Midbrain (tissue), 1 donor: ENCODE measurements around the gene B4GALT5.

Experiments
- DNase-seq: peaks from one replicate; lab custom pipeline; 2025; lab: John Stamatoyannopoulos, UW

B4GALT5 gene

DNA sequence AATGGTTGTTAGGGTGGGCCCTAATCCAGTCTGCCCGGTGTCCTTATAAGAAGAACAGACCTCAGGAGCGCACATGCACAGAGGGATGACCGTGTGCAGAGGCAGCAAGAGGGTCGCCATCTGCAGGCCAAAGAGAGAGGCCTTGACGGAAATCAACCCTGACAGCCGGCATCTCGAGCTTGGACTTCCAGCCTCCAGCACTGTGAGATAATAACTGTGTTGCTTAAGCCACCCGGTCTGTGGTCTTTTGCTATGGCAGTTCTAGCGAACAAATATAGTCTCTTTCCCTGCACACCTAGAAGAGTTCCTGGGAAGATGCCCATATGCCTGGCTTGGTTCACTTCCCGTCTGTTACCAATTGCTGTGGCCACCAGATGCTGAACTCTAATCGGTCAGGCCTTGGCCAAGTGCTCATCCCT, 110.5 kb downstream of the B4GALT5 start:
- DNase-seq, result no peak

DNA sequence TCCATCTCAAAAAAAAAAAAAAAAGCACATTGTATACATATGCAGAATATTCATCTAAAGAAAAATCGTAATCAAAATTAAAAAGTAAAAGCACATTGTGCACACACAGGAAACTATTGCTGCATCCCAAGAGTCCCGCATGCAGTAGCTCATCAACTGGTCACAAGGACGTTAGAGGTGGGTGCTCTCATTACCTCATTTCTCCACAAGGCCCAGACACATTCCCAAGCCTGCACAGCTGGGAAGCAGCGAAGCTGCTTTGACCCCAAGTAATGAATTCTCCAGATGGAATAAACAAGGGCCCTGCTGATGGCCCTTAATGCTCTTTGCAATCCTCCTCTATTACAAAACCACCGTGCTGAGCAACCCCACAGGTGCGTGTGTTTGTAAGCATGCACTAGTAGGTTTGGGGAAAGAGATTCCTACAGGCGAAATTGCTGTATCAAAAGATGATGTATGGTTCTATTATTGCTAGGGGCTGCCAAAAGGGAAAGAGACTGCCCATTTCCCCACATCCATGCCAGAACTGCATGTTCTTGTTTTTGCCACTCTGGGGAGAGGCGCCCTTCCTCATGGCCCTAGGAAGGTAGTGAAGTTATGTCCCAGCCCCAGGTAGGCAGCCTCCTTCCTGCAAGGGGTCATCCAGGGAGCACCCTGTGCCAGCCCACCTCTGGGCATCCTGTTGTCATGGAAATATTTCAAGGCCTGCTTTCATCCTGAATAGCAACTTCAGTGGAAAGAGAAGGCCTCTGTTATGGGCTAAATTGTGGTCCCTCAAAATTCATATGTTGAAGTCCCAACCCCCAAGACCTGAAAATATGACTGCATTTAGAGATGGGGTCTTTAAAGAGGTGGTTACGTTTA, 111.1 kb downstream of the B4GALT5 start:
- no peak for DNase-seq

DNA sequence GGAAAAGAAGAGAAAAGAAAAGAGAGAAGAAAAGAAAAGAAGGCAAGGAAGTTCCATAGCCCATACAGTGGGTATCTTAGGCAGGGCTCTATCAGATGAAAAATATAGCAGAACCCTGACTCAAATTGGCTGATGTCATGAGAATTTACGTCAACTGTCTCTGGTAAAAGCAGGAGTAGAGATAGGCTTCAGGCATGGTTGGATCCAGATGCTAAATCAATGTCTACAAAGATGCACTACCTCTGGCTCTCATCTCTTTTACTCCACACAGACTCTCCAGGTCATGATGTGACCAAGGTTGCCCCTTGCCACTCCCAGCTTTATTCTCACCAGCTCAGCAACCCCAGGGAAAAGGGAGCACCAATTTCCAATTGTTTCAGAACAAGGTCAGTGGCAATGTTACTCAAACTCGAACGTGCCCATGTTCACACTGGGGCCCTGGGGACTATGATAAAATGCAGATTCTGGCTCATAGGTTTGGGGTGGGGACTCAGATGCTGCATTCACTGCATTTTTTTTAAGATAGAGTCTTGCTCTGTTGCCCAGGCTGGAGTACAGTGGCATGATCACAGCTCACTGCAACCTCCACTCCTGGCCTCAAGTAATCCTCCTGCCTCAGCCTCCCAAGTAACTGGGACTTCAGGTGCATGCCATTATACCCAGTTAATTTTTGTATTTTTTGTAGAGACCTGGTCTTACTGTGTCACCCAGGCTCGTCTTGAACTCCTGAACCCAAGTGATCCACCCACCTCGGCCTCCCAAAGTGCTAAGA, 112.3 kb downstream of the B4GALT5 start:
- no peak for DNase-seq

- no peak for DNase-seq
Observed at GRCh38 chr20:49599746-49600113, 113.9 kb downstream of the B4GALT5 start.

DNA sequence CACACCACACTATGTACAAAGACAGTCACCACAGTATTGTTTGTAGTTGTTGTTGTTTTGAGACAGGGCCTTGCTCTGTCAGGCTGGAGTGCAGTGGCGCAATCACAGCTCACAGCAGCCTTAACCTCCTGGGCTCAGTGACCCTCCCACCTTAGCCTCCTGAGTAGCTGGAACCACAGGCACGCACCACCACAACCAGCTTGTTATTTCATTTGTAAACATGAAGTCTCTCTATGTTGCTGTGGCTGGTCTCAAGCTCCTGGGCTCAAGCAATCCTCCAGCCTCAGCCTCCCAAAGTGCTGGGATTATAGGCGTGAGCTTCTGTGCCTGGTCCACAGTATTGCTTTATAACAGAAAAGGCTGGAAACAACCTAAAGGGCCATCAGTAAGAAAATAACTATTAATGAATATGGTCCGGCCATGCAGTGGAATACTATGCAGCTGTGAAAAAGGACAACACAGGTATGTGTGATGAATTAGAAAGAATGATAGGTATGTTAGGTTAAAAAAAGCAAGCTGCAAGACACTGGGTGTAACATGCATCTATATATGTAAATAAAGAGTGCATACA, 115.8 kb downstream of the B4GALT5 start:
- DNase-seq, result no peak

DNA sequence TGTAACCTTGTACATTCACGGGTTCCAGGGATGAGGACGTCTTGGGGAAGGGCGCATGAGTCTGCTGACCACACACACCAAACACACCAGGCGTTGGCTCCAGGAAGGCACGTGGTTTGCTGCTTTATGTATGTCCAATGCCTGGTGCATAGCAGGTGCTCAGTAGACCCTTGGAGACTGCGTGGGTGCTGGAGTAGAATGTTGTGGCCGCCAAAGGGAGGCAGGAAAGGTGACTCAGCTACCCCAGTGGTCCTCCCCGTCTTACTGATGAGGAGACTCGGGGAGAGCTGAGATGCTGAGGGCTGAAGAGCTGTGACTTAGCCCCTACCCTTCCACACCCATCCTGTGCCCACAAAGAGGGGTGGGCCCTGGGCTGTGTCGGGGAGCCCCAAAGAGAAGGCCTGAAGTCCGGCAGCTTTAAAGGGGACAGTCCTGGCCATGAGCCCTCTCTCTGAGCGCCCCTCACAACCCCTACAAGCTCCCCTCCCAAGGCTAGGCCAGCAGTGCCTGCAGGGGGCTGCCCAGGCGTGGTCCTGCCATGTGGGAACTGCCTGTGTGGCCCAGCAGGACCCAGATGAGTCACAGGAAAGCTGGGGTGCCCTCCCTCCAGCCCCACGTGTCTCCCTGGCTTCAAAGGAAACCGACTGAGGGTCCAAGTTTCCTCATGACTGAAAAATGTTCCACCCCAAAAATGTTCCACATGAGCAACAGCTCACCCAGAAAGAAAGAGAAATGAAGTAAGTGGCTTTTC, 117.7 kb downstream of the B4GALT5 start:
- DNase-seq, result no peak

GRCh38 chr20:49595346-49595745, 118.3 kb downstream of the B4GALT5 start:
- DNase-seq, result no peak

- DNase-seq, result no peak
Observed at GRCh38 chr20:49594931-49595315, 118.8 kb downstream of the B4GALT5 start.

DNA sequence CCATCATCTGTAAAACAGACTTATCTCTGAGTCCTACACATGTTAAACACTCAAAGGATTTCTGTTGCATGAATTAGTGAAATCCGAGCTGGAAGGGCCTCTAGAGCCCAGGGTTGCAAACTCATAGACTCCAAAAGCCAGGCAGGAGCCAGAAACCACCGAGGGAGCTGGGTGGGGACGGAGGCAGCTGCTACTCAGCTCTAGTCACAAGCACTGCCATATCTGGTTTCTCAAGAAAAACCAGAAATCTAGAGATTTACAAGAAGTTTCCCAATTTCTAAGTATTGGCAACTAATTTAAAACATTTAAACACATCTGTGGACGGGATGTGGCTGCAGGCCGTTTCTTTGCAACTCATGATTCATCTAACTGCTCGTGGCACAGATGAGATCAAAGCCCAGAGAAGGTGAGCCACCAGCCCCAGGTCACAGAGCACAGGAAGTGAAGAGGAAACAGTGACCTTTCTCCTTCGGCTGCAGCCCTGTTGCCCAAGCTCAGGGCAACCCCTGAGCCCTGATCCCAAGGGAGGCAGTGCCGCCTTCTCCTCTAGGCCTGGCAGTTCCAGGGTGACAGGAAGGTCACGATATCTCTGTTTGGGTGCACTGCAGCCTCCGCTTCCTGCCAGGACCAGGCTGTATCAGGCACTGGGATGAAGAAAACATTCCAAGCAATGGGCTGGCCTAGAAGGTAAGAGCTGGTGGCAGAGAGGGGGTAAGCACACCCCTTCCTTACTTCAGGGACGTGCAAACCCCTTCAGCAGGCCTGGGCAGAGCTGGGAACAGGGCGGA, 119.3 kb downstream of the B4GALT5 start:
- DNase-seq, result no peak

DNA sequence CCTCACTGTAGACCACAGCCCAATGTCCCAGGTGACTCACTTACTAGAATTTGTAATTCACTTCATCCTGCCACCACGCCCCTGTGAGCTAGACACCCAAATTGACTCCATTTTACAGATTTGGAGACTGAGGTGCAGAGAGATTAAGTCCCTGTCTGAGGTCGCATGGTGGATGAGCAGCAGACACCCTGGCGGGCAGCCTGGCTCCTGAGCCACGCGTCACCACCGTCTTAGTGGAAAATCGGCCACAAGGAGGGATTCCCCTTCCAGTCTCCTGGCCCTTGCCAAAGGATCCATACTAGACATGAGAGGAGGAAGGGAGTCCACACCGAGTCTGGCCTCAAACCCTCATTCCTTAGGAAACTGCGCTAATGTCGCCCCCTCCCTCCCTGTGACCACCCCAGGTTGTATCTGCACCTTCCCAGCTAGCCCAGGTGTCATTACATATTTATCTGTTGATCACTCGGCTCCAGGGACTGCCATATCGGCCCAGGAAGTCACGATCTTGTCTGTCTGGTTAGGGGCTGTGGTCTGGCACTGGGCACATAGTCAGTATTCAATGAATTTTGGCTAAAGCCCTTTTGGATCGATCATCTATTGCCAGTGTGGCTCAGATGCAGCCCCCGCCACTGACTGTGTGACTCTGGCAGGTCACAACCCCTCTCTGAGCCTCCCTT, 120.1 kb downstream of the B4GALT5 start:
- DNase-seq, result no peak

DNA sequence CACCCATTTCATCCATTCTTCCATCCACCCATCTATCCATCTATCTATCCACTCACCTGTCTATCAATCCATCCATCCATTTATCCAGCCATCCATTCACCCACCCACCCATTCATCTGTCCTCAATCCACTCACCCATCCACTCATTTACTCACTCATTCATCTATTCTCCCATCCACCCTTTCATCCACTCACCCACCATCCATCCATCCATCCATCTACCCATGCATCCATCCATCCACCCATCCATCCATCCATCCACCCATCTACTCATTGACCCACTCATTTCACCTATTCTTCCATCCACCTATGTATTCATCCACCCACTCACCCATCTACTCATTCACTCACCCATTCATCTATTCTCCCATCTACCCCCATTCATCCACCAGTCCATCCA, 121.6 kb downstream of the B4GALT5 start:
- no peak for DNase-seq

- no peak for DNase-seq
Observed at GRCh38 chr20:49591217-49591865, 122.3 kb downstream of the B4GALT5 start.

- DNase-seq, result no peak
Observed at GRCh38 chr20:49590163-49591017, 123.3 kb downstream of the B4GALT5 start.

GRCh38 chr20:49589747-49590146, 123.9 kb downstream of the B4GALT5 start:
- no peak for DNase-seq

DNA sequence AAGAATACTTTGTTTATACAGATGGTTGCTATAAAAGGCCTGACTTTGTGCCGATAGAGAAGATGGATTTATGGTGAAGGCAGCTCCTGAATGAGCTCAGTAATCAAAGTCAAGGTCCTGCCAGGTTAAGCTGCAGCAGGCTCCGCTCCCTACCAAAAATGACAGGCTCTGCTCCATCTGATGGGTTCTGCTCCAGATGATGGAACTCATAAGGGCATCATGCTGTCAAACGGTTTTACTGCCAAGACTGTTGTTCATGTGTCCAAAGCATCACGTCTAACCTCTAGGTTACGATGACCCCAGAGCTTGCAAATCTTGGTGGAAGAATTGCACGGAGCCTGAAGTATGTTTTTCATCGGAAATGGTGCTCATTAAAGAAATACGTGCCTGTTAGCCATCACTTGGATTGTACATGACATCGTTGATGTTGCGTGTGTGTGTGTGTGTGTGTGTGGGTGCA, 126.5 kb downstream of the B4GALT5 start:
- DNase-seq, result no peak

GRCh38 chr20:49585585-49586245, 128.0 kb downstream of the B4GALT5 start:
- no peak for DNase-seq

DNA sequence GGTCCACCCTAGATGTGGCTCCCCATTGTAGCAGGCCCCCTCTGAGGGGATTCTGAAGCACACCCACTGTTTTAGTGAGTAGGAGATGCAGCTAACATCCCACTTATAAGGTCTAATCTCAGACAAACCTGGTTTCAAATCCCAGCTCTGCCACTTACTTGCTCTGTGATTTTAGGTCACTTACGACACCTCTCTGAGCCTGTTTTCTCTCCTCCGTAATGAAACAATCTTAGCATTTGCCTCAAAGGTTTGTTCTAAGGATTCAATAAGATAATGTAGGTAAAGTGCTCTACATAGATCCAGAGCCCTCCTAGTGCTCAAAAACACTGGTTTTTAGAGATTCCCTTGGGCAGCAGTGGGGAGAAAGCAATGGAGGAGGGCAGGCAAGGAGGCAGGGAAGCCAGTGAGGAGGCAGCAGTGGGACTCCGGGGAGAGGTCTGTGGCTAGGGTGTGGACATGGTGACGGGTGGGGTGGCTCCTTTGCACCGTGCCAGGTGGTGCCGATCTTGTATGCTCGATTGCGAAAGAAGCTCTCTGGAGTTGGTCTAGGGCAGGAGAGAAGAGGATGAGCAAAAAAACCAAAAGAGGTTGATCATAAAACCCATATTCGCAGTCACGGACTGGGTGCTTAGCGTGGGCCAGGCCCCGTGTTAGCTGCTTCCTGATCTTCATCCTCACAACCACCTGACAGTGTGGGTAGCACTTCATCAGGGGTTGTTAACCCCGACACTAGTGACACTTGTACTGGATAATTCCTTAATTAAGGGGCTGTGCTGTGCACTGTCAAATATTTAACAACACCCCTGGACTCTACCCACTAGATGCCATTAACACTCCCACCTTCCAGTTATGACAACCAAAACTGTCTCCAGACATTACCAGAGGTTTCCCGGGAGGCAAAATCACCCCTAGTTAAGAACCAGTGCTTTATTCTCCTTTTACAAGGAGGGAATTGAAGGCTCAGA, 129.0 kb downstream of the B4GALT5 start:
- no peak for DNase-seq
